Measurements from ENCODE around the gene C14orf119. TPM values are rescaled to one million over a fixed set of nuclear protein-coding genes. Genes with fewer than 3 reads are reported as not detected.

Gene C14orf119
- total and polyA plus RNA-seq, 9 of the 15 experiments (the other 6 are each of a cell fraction or from before 2014, with no cell fraction given): 36.7 to 251 (median 51.8) TPM

DNA sequence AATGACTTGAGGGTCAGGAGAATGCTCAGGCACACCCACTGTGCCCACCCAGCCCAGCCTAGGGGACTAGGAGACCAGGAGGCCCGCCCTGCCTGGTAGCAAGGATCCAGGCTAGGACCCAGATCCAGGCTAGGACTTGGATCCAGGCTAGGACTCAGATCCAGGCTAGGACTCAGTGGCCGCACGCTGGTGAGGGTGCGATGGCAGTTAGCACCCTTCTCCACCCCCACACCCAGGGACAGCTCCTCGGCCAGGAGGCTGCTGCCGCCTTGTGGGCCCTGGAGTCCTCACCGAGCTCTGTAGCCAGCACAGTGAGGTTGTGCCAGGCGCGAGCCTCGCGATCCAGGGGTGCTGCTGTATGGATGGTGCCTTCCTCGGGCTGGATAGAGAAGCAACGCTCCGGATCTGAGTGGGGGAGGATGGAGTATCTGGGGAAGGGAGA is 43.1 kb upstream of the C14orf119 start (continued):
- TF ChIP-seq ELF4 (CRISPR knock-in tag; IDR thresholded peaks at IDR 0.05): no peak
- no peak for TF ChIP-seq ZNF347 (CRISPR knock-in tag; IDR thresholded peaks at IDR 0.05; ENCODE audit: low read depth)
- TF ChIP-seq U2AF2 (optimal IDR thresholded peaks at IDR 0.05; ENCODE audit: low read depth, low read length): no peak
- TF ChIP-seq, protein P1, sequence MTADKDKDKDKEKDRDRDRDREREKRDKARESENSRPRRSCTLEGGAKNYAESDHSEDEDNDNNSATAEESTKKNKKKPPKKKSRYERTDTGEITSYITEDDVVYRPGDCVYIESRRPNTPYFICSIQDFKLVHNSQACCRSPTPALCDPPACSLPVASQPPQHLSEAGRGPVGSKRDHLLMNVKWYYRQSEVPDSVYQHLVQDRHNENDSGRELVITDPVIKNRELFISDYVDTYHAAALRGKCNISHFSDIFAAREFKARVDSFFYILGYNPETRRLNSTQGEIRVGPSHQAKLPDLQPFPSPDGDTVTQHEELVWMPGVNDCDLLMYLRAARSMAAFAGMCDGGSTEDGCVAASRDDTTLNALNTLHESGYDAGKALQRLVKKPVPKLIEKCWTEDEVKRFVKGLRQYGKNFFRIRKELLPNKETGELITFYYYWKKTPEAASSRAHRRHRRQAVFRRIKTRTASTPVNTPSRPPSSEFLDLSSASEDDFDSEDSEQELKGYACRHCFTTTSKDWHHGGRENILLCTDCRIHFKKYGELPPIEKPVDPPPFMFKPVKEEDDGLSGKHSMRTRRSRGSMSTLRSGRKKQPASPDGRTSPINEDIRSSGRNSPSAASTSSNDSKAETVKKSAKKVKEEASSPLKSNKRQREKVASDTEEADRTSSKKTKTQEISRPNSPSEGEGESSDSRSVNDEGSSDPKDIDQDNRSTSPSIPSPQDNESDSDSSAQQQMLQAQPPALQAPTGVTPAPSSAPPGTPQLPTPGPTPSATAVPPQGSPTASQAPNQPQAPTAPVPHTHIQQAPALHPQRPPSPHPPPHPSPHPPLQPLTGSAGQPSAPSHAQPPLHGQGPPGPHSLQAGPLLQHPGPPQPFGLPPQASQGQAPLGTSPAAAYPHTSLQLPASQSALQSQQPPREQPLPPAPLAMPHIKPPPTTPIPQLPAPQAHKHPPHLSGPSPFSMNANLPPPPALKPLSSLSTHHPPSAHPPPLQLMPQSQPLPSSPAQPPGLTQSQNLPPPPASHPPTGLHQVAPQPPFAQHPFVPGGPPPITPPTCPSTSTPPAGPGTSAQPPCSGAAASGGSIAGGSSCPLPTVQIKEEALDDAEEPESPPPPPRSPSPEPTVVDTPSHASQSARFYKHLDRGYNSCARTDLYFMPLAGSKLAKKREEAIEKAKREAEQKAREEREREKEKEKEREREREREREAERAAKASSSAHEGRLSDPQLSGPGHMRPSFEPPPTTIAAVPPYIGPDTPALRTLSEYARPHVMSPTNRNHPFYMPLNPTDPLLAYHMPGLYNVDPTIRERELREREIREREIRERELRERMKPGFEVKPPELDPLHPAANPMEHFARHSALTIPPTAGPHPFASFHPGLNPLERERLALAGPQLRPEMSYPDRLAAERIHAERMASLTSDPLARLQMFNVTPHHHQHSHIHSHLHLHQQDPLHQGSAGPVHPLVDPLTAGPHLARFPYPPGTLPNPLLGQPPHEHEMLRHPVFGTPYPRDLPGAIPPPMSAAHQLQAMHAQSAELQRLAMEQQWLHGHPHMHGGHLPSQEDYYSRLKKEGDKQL (CRISPR knock-in tag; IDR thresholded peaks at IDR 0.05; ENCODE audit: borderline replicate concordance): no peak
- TF ChIP-seq XRCC5 (IDR thresholded peaks at IDR 0.05; ENCODE audit: low read depth, low read length): no peak
- 0 out of 2 replicates have a peak, but pooled peaks have one; percentile 17 for TF ChIP-seq CREM (IDR thresholded peaks at IDR 0.05; ENCODE audit: low read depth)
- TF ChIP-seq EGR1 (conservative IDR thresholded peaks at IDR 0.05): peak; percentile 72
- TF ChIP-seq ZFP36 (IDR thresholded peaks at IDR 0.05; ENCODE audit: low read depth, low read length, partially characterized antibody): no peak
- no peak for TF ChIP-seq POLR2AphosphoS2 (IDR thresholded peaks at IDR 0.05; ENCODE audit: low read length)
- peak; percentile 60; the same call in 1 of the 2 replicates for TF ChIP-seq RB1 (IDR thresholded peaks at IDR 0.05; ENCODE audit: low read depth)
- TF ChIP-seq, protein P2, sequence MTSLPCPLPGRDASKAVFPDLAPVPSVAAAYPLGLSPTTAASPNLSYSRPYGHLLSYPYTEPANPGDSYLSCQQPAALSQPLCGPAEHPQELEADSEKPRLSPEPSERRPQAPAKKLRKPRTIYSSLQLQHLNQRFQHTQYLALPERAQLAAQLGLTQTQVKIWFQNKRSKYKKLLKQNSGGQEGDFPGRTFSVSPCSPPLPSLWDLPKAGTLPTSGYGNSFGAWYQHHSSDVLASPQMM (CRISPR knock-in tag; IDR thresholded peaks at IDR 0.05): no peak
- TF ChIP-seq FOXK2 (conservative IDR thresholded peaks at IDR 0.05 in 1 of 2, IDR thresholded peaks at IDR 0.05 in 1 of 2; ENCODE audit: low read depth in 2 of 2): no peak

Measured in K562 (cell line).